Breast epithelium (tissue), 4 donors: ENCODE results near the gene AGTPBP1. TPM values are rescaled to one million over a fixed set of nuclear protein-coding genes. Genes with fewer than 3 reads are reported as not detected.

ENCODE experiments used
- DNase-seq, 2 donors: peaks; one replicate each; pipeline ENCODE4 v3.0.0-alpha.2; 2019; ENCODE audit warnings: low spot score in 2 of 2
- H3K27ac ChIP-seq, 2 donors: fragments of 200-600 bp; sonication (generic) in 1 of 2; one replicate each; pipeline ENCODE4 v1.5.1; 2016 to 2019; ENCODE audit warnings: mild to moderate bottlenecking in 1 of 2
- H3K27me3 ChIP-seq, 2 donors: fragments of 200-600 bp; sonication (generic) in 1 of 2; one replicate each; pipeline versions ENCODE4 v1.5.1 to v1.6.0; 2017 to 2019; ENCODE audit warnings: control low read depth in 1 of 2, mild to moderate bottlenecking in 1 of 2
- H3K36me3 ChIP-seq: fragments of 200-600 bp; one replicate; pipeline ENCODE4 v1.5.1; 2019
- H3K4me1 ChIP-seq, 2 donors: fragments of 200-600 bp; sonication (generic); one replicate each; pipeline ENCODE4 v1.5.1; 2016 to 2019; ENCODE audit warnings: control low read depth in 1 of 2
- H3K4me3 ChIP-seq, 3 donors: fragments of 200-600 bp; sonication (generic); 1 replicate in 2 of 3; 2 replicates in 1 of 3; pipeline ENCODE4 v1.5.1; 2016 to 2019; ENCODE audit warnings: mild to moderate bottlenecking in 3 of 3, moderate library complexity in 2 of 3
- H3K9me3 ChIP-seq, 2 donors: fragments of 200-600 bp; sonication (generic) in 1 of 2; one replicate each; pipeline ENCODE4 v1.5.1; 2016 to 2019; ENCODE audit warnings: control low read depth in 1 of 2
- POLR2A ChIP-seq: fragments of 450-650 bp; IDR thresholded peaks from one replicate; pipeline ENCODE4 v1.6.1; 2016; ENCODE audit warnings: antibody characterized with exemption, mild to moderate bottlenecking, moderate library complexity
- POLR2AphosphoS5 ChIP-seq, 3 donors: sonication (generic); formaldehyde crosslinking; IDR thresholded peaks; one replicate each; pipeline ENCODE4 v1.6.1; 2017; ENCODE audit warnings: antibody characterized with exemption in 3 of 3
- intact Hi-C: fragments of 100-400 bp; cut with DNase I; formaldehyde crosslinking; loops from one replicate; pipeline ENCODE4 v1.15.1; 2023; ENCODE audit warnings: low total_unique reads
- total RNA-seq, 3 donors: library from RNA; depleted of rRNA; stranded (reverse); fragments of >200 nt; gene quantifications; one replicate each; pipeline ENCODE4 v1.1.0, GENCODE V29; 2016
- TF ChIP-seq, protein P1 (sequence below), 3 donors: fragments of 450-650 bp; IDR thresholded peaks; one replicate each; pipeline ENCODE4 v1.5.1; 2016 to 2017; ENCODE audit warnings: antibody characterized with exemption in 3 of 3, mild to moderate bottlenecking in 3 of 3, moderate library complexity in 3 of 3

The AGTPBP1 gene
- total RNA-seq, 3 donors from 2014 or later = 20.0 to 25.0 (median 21.8) TPM

DNA sequence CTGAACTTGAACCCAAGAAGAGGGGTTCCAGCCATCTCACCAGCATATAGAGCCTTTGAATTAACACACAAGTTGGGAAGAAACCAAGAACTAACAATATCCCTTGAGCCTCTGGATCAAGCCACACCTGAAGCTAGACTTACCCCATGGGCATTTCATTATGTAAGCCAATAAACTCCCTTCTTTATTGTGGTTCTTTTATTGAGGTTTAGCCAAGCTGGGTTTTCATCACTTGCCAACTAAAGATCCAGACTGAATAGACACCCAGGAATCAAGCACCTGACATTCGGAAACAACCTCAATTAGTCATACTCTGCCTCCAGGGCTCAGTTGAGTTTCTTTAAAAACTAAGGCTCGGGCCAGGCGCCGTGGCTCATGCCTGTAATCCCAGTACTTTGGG lies 226.7 kb downstream of the AGTPBP1 start:
- Histone ChIP-seq H3K27me3 (peaks cover 0 to 10% of the 10 kb centered on the region in 2 donors), H3K36me3 (no peaks in the 10 kb centered on the region), H3K4me3 (no peak overlapping the region), H3K4me1 (no peaks in the 10 kb centered on the region), H3K27ac (no peak overlapping the region), H3K9me3 (no peaks in the 10 kb centered on the region)
- no peak for TF ChIP-seq POLR2A
- TF ChIP-seq, protein P1, sequence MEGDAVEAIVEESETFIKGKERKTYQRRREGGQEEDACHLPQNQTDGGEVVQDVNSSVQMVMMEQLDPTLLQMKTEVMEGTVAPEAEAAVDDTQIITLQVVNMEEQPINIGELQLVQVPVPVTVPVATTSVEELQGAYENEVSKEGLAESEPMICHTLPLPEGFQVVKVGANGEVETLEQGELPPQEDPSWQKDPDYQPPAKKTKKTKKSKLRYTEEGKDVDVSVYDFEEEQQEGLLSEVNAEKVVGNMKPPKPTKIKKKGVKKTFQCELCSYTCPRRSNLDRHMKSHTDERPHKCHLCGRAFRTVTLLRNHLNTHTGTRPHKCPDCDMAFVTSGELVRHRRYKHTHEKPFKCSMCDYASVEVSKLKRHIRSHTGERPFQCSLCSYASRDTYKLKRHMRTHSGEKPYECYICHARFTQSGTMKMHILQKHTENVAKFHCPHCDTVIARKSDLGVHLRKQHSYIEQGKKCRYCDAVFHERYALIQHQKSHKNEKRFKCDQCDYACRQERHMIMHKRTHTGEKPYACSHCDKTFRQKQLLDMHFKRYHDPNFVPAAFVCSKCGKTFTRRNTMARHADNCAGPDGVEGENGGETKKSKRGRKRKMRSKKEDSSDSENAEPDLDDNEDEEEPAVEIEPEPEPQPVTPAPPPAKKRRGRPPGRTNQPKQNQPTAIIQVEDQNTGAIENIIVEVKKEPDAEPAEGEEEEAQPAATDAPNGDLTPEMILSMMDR (IDR thresholded peaks at IDR 0.05) = no peak
- no peak for TF ChIP-seq POLR2AphosphoS5 (IDR thresholded peaks at IDR 0.05)
- no peak for DNase-seq
- intact Hi-C loops = no loop called here

DNA sequence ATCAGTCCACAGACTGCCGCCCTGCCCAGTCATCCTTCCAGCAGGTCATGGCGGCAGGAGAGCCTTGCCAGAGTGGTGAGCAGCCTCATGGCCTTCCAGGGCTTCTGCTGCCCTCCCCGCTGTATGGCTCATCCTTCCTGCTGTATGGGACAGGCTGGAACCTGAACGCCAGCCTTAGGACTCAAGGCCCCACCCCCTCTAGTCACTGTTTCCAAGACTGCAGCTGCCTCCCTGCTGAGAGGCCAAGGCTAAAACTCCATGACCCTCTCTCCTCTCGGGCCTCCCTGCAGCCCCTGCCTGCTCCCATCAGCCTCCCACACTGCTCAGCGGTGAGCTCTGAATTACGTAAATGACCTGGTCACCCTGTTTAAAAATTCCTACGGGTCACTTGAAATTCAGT lies 227.5 kb downstream of the AGTPBP1 start:
- no peak overlapping the region for H3K27ac ChIP-seq
- peaks cover 0 to 2% of the 10 kb centered on the region in 2 donors for H3K27me3 ChIP-seq
- no peaks in the 10 kb centered on the region for H3K9me3 ChIP-seq
- no peak for DNase-seq
- no peak overlapping the region for H3K4me3 ChIP-seq
- no peaks in the 10 kb centered on the region for H3K4me1 ChIP-seq
- intact Hi-C loops = no loop called here
- TF ChIP-seq, protein P1 (IDR thresholded peaks at IDR 0.05) = no peak
- no peaks in the 10 kb centered on the region for H3K36me3 ChIP-seq

DNA sequence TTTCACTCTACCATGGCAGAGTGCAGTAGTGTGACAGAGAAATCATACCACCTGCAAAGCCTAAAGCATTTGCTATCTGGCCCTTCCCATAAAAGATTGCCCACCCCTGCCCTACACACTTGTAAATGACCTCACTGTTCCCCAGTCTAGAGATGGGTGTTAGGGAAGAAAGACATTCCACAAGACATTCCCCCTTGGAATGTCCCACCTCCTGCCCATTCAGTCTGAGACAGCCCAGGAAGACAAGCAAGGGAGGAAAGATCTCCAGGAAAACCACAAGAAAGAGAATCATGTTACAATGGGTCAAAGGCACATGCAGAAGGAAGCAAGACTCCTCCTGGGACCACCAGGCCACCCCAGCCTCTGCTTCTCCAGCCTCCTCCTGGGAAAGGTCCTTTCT lies 230.0 kb downstream of the AGTPBP1 start:
- Histone ChIP-seq H3K27ac (no peak overlapping the region), H3K4me1 (no peaks in the 10 kb centered on the region), H3K27me3 (no peaks in the 10 kb centered on the region), H3K4me3 (no peak overlapping the region), H3K9me3 (no peaks in the 10 kb centered on the region), H3K36me3 (no peaks in the 10 kb centered on the region)
- no peak for DNase-seq
- TF ChIP-seq POLR2AphosphoS5 (IDR thresholded peaks at IDR 0.05) = no peak
- TF ChIP-seq, protein P1 (IDR thresholded peaks at IDR 0.05) = no peak
- no peak for TF ChIP-seq POLR2A
- intact Hi-C loops = no loop called here

DNA sequence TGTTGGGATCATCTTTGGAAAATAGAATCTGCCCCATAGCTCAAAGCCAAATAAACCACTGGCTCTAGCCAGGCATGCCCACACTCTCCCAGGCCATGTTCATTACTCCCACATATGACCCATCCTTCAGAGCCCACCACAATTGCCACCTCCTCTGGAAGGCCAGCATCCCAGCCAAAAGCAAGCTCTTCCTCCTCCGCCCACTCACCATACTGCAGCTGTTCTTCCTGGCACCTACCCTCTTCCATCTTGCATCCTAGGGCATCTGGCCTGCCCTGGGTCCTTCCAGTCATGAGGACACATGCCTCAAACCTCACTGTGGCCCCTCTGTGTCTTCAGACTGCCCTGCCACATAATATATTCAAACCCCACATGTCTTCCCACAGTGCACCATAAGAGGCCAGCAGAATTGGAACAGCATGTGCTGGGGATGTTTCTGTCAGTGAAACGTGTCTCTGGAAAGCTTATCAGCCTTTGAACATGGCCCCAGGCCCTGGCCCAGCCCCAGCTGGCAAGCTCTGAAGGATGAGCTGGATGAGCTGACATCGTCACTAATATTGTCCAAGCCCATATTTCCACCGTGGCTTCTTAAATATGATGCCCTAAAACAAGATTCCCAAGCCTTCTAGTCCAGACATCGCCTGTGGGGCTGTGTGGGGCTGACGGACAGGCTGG lies 230.8 kb downstream of the AGTPBP1 start:
- Histone ChIP-seq H3K27ac (no peak overlapping the region), H3K27me3 (no peaks in the 10 kb centered on the region), H3K36me3 (no peaks in the 10 kb centered on the region), H3K9me3 (no peaks in the 10 kb centered on the region), H3K4me1 (no peaks in the 10 kb centered on the region), H3K4me3 (no peak overlapping the region)
- no peak for DNase-seq
- TF ChIP-seq POLR2A (no peak), POLR2AphosphoS5 (IDR thresholded peaks at IDR 0.05) (no peak)
- TF ChIP-seq, protein P1 (IDR thresholded peaks at IDR 0.05) = no peak
- intact Hi-C loops = no loop called here

DNA sequence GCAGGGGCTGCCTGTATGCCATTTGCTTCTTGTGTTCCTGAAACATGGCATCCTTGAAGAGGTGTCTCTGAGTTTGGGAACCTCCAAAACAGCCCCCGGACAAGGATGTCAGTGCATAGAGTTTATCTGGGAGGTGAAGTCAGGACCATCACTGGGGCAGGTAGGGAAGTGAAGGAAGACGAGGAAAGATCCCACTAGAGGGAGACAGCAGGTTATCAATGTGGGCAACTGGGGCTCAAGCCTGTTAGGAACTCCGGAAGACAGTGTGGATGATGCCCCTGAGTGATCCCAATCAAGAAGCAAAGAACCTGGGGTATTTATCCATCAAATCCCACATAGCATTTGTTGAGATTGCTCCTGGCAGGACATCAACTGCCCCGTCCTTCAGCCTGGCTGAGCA lies 233.1 kb downstream of the AGTPBP1 start:
- DNase-seq = no peak
- Histone ChIP-seq H3K4me1 (no peaks in the 10 kb centered on the region), H3K4me3 (no peak overlapping the region), H3K27ac (no peak overlapping the region), H3K27me3 (no peaks in the 10 kb centered on the region), H3K36me3 (no peaks in the 10 kb centered on the region), H3K9me3 (no peaks in the 10 kb centered on the region)
- intact Hi-C loops = no loop called here
- TF ChIP-seq POLR2AphosphoS5 (IDR thresholded peaks at IDR 0.05) (no peak), POLR2A (no peak)
- TF ChIP-seq, protein P1 (IDR thresholded peaks at IDR 0.05) = no peak
